IMR-90 (cell line): ENCODE results near the gene TRIM13. TPM values are rescaled to one million over a fixed set of nuclear protein-coding genes. Genes with fewer than 3 reads are reported as not detected.
A peak's percentile ranks its signal among the peaks of the same experiment; 100 is the strongest.

Experiments
- ATAC-seq: fragments of 200-7000 bp; cut with Tn5 transposase; 2 replicates; pipeline ENCODE4 v1.9.1; 2020; ENCODE audit warnings: low read depth, mild to moderate bottlenecking, moderate library complexity
- BruUV-seq: library from RNA; stranded (reverse); fragments of 400-500 nt; replicated peaks from 2 replicates; lab custom pipeline; 2021; lab: Mats Ljungman, UMichigan
- CTCF ChIA-PET: fragments of 300-600 bp; formaldehyde crosslinking; extraction: SDS; loops from one replicate; lab custom pipeline; 2021; ENCODE audit warnings: antibody characterized with exemption; lab: Yijun Ruan, JAX
- POLR2A ChIA-PET: fragments of 300-600 bp; sonication (Branson Sonifier 250); formaldehyde crosslinking; loops from one replicate; lab custom pipeline; 2022; ENCODE audit warnings: antibody characterized with exemption; ENCODE audit not compliant: unreplicated experiment; lab: Charles Lee
- DNase-seq: peaks from one replicate; pipeline ENCODE4 v3.0.0; 2013
- H2AFZ ChIP-seq: replicated peaks from 2 replicates; pipeline ENCODE3; 2013; ENCODE audit warnings: low read length, mild to moderate bottlenecking; ENCODE audit not compliant: poor library complexity
- H2AK5ac ChIP-seq: 2 replicates; pipeline ENCODE4 v1.6.1; 2013; ENCODE audit warnings: low read depth, low read length, inconsistent platforms
- H2AK9ac ChIP-seq: replicated peaks from 2 replicates; pipeline ENCODE3; 2013; ENCODE audit warnings: mild to moderate bottlenecking, low read depth, low read length, moderate library complexity; ENCODE audit not compliant: poor library complexity
- H2BK120ac ChIP-seq: 2 replicates; pipeline ENCODE4 v1.6.1; 2013; ENCODE audit warnings: low read depth, low read length, inconsistent platforms
- H2BK15ac ChIP-seq: 3 replicates; pipeline ENCODE4 v1.6.1; 2013; ENCODE audit warnings: low read depth, low read length, inconsistent platforms
- H2BK20ac ChIP-seq: 2 replicates; pipeline ENCODE4 v1.6.1; 2013; ENCODE audit warnings: low read depth, mild to moderate bottlenecking, inconsistent platforms, low read length, moderate library complexity
- H2BK5ac ChIP-seq: 2 replicates; pipeline ENCODE4 v1.6.1; 2013; ENCODE audit warnings: mild to moderate bottlenecking, low read depth, low read length, inconsistent platforms; ENCODE audit not compliant: poor library complexity, severe bottlenecking
- H3K14ac ChIP-seq: replicated peaks from 2 replicates; pipeline ENCODE4 v1.6.1; 2013; ENCODE audit warnings: low read depth, low read length, inconsistent platforms
- H3K18ac ChIP-seq: 2 replicates; pipeline ENCODE4 v1.6.1; 2013; ENCODE audit warnings: low read depth, low read length, control low read depth
- H3K23ac ChIP-seq: 2 replicates; pipeline ENCODE4 v1.6.1; 2013; ENCODE audit warnings: low read depth, low read length, inconsistent platforms
- H3K27ac ChIP-seq: 2 replicates; pipeline ENCODE4 v1.5.1; 2013; ENCODE audit warnings: mild to moderate bottlenecking, control low read depth, low read length; ENCODE audit not compliant: insufficient read depth
- H3K27me3 ChIP-seq: 2 replicates; pipeline ENCODE4 v1.6.1; 2013; ENCODE audit warnings: low read length; ENCODE audit not compliant: control insufficient read depth, insufficient read depth
- H3K36me3 ChIP-seq: 2 replicates; pipeline ENCODE4 v1.6.1; 2013; ENCODE audit warnings: low read length, mixed read lengths; ENCODE audit not compliant: control insufficient read depth, insufficient read depth
- H3K4ac ChIP-seq: 2 replicates; pipeline ENCODE4 v1.6.1; 2013; ENCODE audit warnings: low read depth, low read length, inconsistent platforms
- H3K4me1 ChIP-seq: 2 replicates; pipeline ENCODE4 v1.6.1; 2013; ENCODE audit warnings: low read length, mixed read lengths; ENCODE audit not compliant: control insufficient read depth, insufficient read depth
- H3K4me2 ChIP-seq: 2 replicates; pipeline ENCODE4 v1.6.1; 2013; ENCODE audit warnings: low read depth, mild to moderate bottlenecking, control low read depth, low read length, moderate library complexity
- H3K4me3 ChIP-seq: 2 replicates; pipeline ENCODE4 v1.5.1; 2013; ENCODE audit warnings: low read depth, mild to moderate bottlenecking, control low read depth, low read length, moderate library complexity; ENCODE audit not compliant: insufficient read depth
- H3K56ac ChIP-seq: 2 replicates; pipeline ENCODE4 v1.6.1; 2013; ENCODE audit warnings: low read length, inconsistent platforms; ENCODE audit not compliant: insufficient read depth; ENCODE audit errors: extremely low read depth
- H3K79me1 ChIP-seq, 2 experiments: 2 replicates each; pipeline ENCODE4 v1.6.1; 2013; ENCODE audit warnings: low read length in 2 of 2, inconsistent platforms in 1 of 2, low read depth in 1 of 2
- H3K9ac ChIP-seq: 2 replicates; pipeline ENCODE4 v1.6.1; 2013; ENCODE audit warnings: low read depth, low read length, control low read depth
- H3K9me1 ChIP-seq: 2 replicates; pipeline ENCODE4 v1.6.1; 2013; ENCODE audit warnings: low read length, inconsistent platforms; ENCODE audit not compliant: insufficient read depth
- H3K9me3 ChIP-seq: 2 replicates; pipeline ENCODE4 v1.6.1; 2013; ENCODE audit warnings: low read length; ENCODE audit not compliant: control insufficient read depth, insufficient read depth
- H4K20me1 ChIP-seq: 2 replicates; pipeline ENCODE4 v1.6.1; 2013; ENCODE audit warnings: low read length, inconsistent platforms; ENCODE audit not compliant: insufficient read depth
- H4K5ac ChIP-seq: 2 replicates; pipeline ENCODE4 v1.6.1; 2013; ENCODE audit warnings: mild to moderate bottlenecking, low read depth, low read length, control low read depth
- H4K8ac ChIP-seq, 2 experiments: 2 replicates each; pipeline ENCODE4 v1.6.1; 2013; ENCODE audit warnings: low read depth in 2 of 2, low read length in 2 of 2, control low read depth in 1 of 2, inconsistent platforms in 1 of 2
- H4K91ac ChIP-seq: 2 replicates; pipeline ENCODE4 v1.6.1; 2013; ENCODE audit warnings: low read depth, low read length, inconsistent platforms; ENCODE audit not compliant: insufficient read depth
- CEBPB ChIP-seq: IDR thresholded peaks from 2 replicates; pipeline ENCODE4 v1.6.1; 2012; ENCODE audit warnings: low read depth, low read length, improper control_type of control experiment
- POLR2A ChIP-seq: IDR thresholded peaks from 2 replicates; pipeline ENCODE4 v1.6.1; 2012; ENCODE audit warnings: mild to moderate bottlenecking, low read depth, low read length
- WGBS, 2 experiments: methylation state at CpG; one replicate each; pipeline versions ENCODE4 v1.1.5 to v1.1.7; 2013; ENCODE audit warnings: missing lambda C conversion rate in 2 of 2; ENCODE audit not compliant: insufficient read length in 1 of 2; ENCODE audit errors: extremely low coverage in 2 of 2; 5-methylcytosine and 5-hydroxymethylcytosine counted together
- dilution Hi-C: fragments of 300-500 bp; cut with HindIII; formaldehyde crosslinking; loops from one replicate; pipeline ENCODE4 v1.14.3; 2018; ENCODE audit warnings: low sequenced_read_pairs; ENCODE audit not compliant: unreplicated experiment
- in situ Hi-C: fragments of 300-500 bp; cut with MboI; formaldehyde crosslinking; loops from 3 replicates; pipeline ENCODE4 v1.14.3; 2019; ENCODE audit warnings: low sequenced_read_pairs, inconsistent platforms, mixed read lengths
- intact Hi-C: fragments of 100-400 bp; cut with micrococcal nuclease; formaldehyde crosslinking; loops from 2 replicates; pipeline ENCODE4 v1.10.0; 2022
- polyA plus RNA-seq, 3 experiments: library from polyadenylated mRNA; depleted of rRNA; stranded (reverse); fragments of >200 nt; gene quantifications; 2 replicates each; pipeline ENCODE4 v1.2.3, GENCODE V29; 2012; ENCODE audit warnings: low replicate concordance in 1 of 3
- total RNA-seq: library from RNA; depleted of rRNA; stranded (reverse); fragments of >200 nt; gene quantifications from 2 replicates; pipeline ENCODE4 v1.2.3, GENCODE V29; 2012

The TRIM13 gene
- total and polyA plus RNA-seq, 2 of the 4 experiments (the other 2 are of a cell fraction), result 12.0 to 20.1 TPM

DNA sequence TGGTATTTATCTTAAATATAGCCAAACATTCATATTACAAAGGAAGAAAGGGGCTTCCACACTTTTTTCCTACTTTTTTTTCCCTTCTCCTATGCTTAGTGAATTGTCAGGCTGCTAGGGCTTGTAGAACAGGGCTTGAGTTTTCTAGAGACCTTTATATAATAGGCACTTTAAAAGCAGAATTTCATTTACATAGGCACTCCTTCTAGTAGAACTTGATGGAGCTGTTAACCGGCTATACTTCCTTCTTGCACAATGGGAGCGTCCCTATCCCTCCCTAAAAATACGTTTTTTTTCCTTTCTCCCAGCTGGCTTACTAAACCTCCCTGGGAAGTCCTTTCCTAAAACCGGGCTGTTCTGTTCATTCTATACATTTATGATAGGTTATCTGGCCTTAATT is 1.1 kb downstream of the TRIM13 start:
- H3K23ac ChIP-seq, result peak overlapping the region; percentile 86
- no peak overlapping the region for H2BK15ac ChIP-seq
- no peak overlapping the region for H2BK20ac ChIP-seq
- H3K9me1 ChIP-seq, result peaks cover 8% of the 10 kb centered on the region
- no peak overlapping the region for H2AK9ac ChIP-seq
- H4K91ac ChIP-seq, result no peak overlapping the region
- intact Hi-C loops, result loop anchor here (1.0 to 5.0 kb wide), 6 partner anchors 82 to 914 kb away; no protein-coding TSS in a partner anchor
- H3K27ac ChIP-seq, result no peak overlapping the region; the same call in 1 of the 2 replicates
- POLR2A ChIA-PET, result interaction anchor here (0.6 kb wide), 1 partner anchor 161 kb away, joined by 5 read pairs; no protein-coding TSS in a partner anchor
- no peak overlapping the region for H4K5ac ChIP-seq
- H4K8ac ChIP-seq, result peak overlapping the region; percentile 19 to 75; a peak in 1 of 4 replicates
- no peak overlapping the region for H2AFZ ChIP-seq
- ATAC-seq (no peak), DNase-seq (no peak)
- dilution Hi-C loops, result no loop called here
- in situ Hi-C loops, result loop anchor here (25.0 kb wide), 1 partner anchor 914 kb away; the partner anchor contains the start of gene RNASEH2B
- H3K27me3 ChIP-seq, result no peaks in the 10 kb centered on the region
- H4K20me1 ChIP-seq, result peaks cover 4% of the 10 kb centered on the region; the same call in 1 of the 2 replicates
- H3K56ac ChIP-seq, result peak overlapping the region; percentile 96; the same call in 1 of the 2 replicates
- no peak overlapping the region for H2AK5ac ChIP-seq
- peaks cover 14% of the 10 kb centered on the region for H3K36me3 ChIP-seq
- CTCF ChIA-PET, result interaction anchor here (0.5 to 2.1 kb wide), 8 partner anchors 11 to 802 kb away, joined by 3 to 13 read pairs (median 4); partner anchors contain the start of gene KCNRG
- H3K4me3 ChIP-seq, result peak overlapping the region; percentile 61
- peaks cover 15 to 44% of the 10 kb centered on the region in 2 experiments for H3K79me1 ChIP-seq
- no peak overlapping the region for H3K18ac ChIP-seq
- BruUV-seq, result no TSS peak
- H3K4me2 ChIP-seq, result peak overlapping the region; percentile 80
- peak overlapping the region; percentile 71 for H3K14ac ChIP-seq
- peak overlapping the region; percentile 90; the same call in 1 of the 2 replicates for H3K4ac ChIP-seq
- peaks cover 4% of the 10 kb centered on the region for H3K4me1 ChIP-seq
- TF ChIP-seq CEBPB (peak; percentile 34; the same call in 1 of the 2 replicates), POLR2A (no peak)
- H2BK120ac ChIP-seq, result no peak overlapping the region
- peak overlapping the region; percentile 55 for H2BK5ac ChIP-seq
- peak overlapping the region; percentile 94 for H3K9ac ChIP-seq
- WGBS, 2 experiments, result 0% methylated on average over 1 of the region's 4 CpGs; no CpG with 5 or more reads in 1 of the 2 experiments
- no peaks in the 10 kb centered on the region for H3K9me3 ChIP-seq
